ENCODE results near the gene KIF17. TPM values are rescaled to one million over a fixed set of nuclear protein-coding genes. Genes with fewer than 3 reads are reported as not detected.

KIF17 gene
- total RNA-seq, 3 donors from 2014 or later (not counting 1 experiment from before 2014, with no cell fraction given), result not detected

DNA sequence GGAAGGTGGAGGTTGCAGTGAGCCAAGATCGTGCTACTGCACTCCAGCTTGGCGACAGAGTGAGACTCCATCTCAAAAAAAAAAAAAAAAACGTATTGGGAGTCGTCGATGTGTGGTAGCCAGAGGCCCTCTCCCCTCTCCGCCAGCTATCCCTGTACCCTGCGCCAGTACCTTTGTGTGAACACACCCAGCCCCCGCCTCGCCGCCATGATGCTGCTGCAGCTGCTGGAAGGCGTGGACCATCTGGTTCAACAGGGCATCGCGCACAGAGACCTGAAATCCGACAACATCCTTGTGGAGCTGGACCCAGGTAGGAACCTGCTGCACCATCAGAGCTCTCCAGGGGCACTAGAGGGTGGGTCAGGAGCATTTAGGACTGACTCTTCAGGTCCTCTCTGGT is 72.4 kb downstream of the KIF17 start:
- no peaks in the 10 kb centered on the region for H3K4me1 ChIP-seq (ENCODE audit: control insufficient read depth, insufficient read depth, low read length)
- Mint-ChIP-seq H3K4me1 (peaks cover under 1 to 7% of the 10 kb centered on the region in 2 donors), H3K4me3 (no peak overlapping the region), H3K27ac (no peak overlapping the region), H3K9me3 (no peaks in the 10 kb centered on the region), H3K27me3 (ENCODE audit: low read depth in 2 of 2) (no peaks in the 10 kb centered on the region), H3K36me3 (peaks cover 12% of the 10 kb centered on the region)
- H3K27ac ChIP-seq (ENCODE audit: low read length), result no peak overlapping the region
- TF ChIP-seq, protein P1, sequence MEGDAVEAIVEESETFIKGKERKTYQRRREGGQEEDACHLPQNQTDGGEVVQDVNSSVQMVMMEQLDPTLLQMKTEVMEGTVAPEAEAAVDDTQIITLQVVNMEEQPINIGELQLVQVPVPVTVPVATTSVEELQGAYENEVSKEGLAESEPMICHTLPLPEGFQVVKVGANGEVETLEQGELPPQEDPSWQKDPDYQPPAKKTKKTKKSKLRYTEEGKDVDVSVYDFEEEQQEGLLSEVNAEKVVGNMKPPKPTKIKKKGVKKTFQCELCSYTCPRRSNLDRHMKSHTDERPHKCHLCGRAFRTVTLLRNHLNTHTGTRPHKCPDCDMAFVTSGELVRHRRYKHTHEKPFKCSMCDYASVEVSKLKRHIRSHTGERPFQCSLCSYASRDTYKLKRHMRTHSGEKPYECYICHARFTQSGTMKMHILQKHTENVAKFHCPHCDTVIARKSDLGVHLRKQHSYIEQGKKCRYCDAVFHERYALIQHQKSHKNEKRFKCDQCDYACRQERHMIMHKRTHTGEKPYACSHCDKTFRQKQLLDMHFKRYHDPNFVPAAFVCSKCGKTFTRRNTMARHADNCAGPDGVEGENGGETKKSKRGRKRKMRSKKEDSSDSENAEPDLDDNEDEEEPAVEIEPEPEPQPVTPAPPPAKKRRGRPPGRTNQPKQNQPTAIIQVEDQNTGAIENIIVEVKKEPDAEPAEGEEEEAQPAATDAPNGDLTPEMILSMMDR (IDR thresholded peaks at IDR 0.05), result no peak
- peaks cover 38% of the 10 kb centered on the region for H3K36me3 ChIP-seq (ENCODE audit: control insufficient read depth, insufficient read depth, low read length)
- intact Hi-C loops (cut with micrococcal nuclease), result no loop called here
- DNase-seq (no peak), ATAC-seq (no peak)
- no peaks in the 10 kb centered on the region for H3K27me3 ChIP-seq (ENCODE audit: control insufficient read depth, insufficient read depth, low read length)
- H3K4me3 ChIP-seq (ENCODE audit: low read length), result no peak overlapping the region
- 90% methylated on average over 14 of the region's 14 CpGs for WGBS (ENCODE audit: insufficient coverage)
- H3K9me3 ChIP-seq (ENCODE audit: control insufficient read depth, insufficient read depth, low read length), result no peaks in the 10 kb centered on the region

DNA sequence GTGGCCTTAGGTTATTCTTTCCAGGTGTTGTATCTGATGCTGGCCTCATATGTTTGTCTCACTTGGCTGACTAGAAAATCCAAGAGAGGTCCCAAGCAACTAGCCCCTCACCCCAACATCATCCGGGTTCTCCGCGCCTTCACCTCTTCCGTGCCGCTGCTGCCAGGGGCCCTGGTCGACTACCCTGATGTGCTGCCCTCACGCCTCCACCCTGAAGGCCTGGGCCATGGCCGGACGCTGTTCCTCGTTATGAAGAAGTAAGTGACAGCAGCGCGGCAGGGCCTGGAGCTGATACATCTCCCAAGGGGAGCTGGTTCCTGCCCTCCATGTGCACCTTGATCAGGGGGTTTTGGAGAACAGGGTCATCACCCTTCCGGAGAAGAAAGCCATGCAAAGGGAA is 73.4 kb downstream of the KIF17 start:
- Histone ChIP-seq H3K27ac (ENCODE audit: low read length) (no peak overlapping the region), H3K9me3 (ENCODE audit: control insufficient read depth, insufficient read depth, low read length) (no peaks in the 10 kb centered on the region), H3K36me3 (ENCODE audit: control insufficient read depth, insufficient read depth, low read length) (peaks cover 36% of the 10 kb centered on the region), H3K27me3 (ENCODE audit: control insufficient read depth, insufficient read depth, low read length) (no peaks in the 10 kb centered on the region), H3K4me3 (ENCODE audit: low read length) (no peak overlapping the region), H3K4me1 (ENCODE audit: control insufficient read depth, insufficient read depth, low read length) (no peaks in the 10 kb centered on the region)
- H3K4me3 Mint-ChIP-seq, result no peak overlapping the region
- intact Hi-C loops (cut with micrococcal nuclease), result no loop called here
- H3K4me1 Mint-ChIP-seq, result peaks cover 6 to 7% of the 10 kb centered on the region in 2 donors
- no peak overlapping the region for H3K27ac Mint-ChIP-seq
- TF ChIP-seq, protein P1 (IDR thresholded peaks at IDR 0.05), result no peak
- H3K36me3 Mint-ChIP-seq, result peaks cover 2% of the 10 kb centered on the region
- WGBS (ENCODE audit: insufficient coverage), result 94% methylated on average over 13 of the region's 13 CpGs
- DNase-seq, result no peak
- ATAC-seq, result no peak
- no peaks in the 10 kb centered on the region for H3K9me3 Mint-ChIP-seq
- no peaks in the 10 kb centered on the region for H3K27me3 Mint-ChIP-seq (ENCODE audit: low read depth in 2 of 2)

DNA sequence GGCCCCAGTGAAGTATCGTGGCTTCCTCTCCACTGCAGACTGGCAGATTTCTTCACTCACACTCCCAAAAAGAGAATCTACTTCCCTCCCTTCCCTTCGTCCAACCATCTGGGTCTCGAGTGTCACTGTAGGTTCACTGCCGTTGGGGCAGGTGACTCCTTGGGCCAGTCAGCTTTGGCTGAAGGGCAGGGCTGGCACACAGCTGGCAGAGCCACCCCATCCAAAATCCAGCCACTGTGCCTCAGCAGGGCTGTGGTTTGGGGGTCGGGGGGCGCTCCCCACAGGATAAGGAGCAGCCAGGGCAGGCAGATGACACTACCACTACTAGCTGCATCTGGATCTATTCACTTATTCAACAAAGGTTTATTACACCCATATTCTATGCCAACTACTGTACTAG is 74.7 kb downstream of the KIF17 start:
- DNase-seq, result no peak
- TF ChIP-seq, protein P1 (IDR thresholded peaks at IDR 0.05), result no peak
- Histone ChIP-seq H3K27me3 (ENCODE audit: control insufficient read depth, insufficient read depth, low read length) (no peaks in the 10 kb centered on the region), H3K4me1 (ENCODE audit: control insufficient read depth, insufficient read depth, low read length) (no peaks in the 10 kb centered on the region), H3K4me3 (ENCODE audit: low read length) (no peak overlapping the region), H3K27ac (ENCODE audit: low read length) (no peak overlapping the region), H3K9me3 (ENCODE audit: control insufficient read depth, insufficient read depth, low read length) (no peaks in the 10 kb centered on the region), H3K36me3 (ENCODE audit: control insufficient read depth, insufficient read depth, low read length) (peaks cover 31% of the 10 kb centered on the region)
- Mint-ChIP-seq H3K27me3 (ENCODE audit: low read depth in 2 of 2) (no peaks in the 10 kb centered on the region), H3K4me3 (no peak overlapping the region), H3K9me3 (no peaks in the 10 kb centered on the region), H3K4me1 (peaks cover 6 to 7% of the 10 kb centered on the region in 2 donors), H3K36me3 (no peaks in the 10 kb centered on the region), H3K27ac (no peak overlapping the region)
- ATAC-seq, result no peak
- intact Hi-C loops (cut with micrococcal nuclease), result no loop called here
- WGBS (ENCODE audit: insufficient coverage), result 73% methylated on average over 6 of the region's 6 CpGs

DNA sequence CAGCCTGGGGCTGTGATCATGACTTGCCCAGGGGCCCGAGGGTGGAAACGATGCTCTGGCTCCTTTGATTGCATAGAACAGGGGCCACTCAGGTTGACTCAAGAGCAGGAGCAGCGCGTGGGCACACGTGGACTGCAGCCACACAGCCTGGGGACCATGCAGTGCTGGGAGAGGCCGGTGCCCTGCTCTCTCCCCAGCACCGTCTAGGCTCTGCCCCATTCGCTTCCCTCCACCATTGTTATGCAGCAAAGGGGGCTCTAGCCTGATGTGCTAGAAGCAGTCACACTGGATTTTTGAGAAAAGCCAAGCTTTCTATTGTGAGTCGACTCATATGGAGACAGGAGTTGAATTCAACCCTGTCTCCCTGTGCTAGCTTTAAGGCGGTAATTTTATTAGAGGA is 75.8 kb downstream of the KIF17 start:
- TF ChIP-seq, protein P1 (IDR thresholded peaks at IDR 0.05), result no peak
- Histone ChIP-seq H3K36me3 (ENCODE audit: control insufficient read depth, insufficient read depth, low read length) (peaks cover 32% of the 10 kb centered on the region), H3K4me1 (ENCODE audit: control insufficient read depth, insufficient read depth, low read length) (no peaks in the 10 kb centered on the region), H3K9me3 (ENCODE audit: control insufficient read depth, insufficient read depth, low read length) (no peaks in the 10 kb centered on the region), H3K27me3 (ENCODE audit: control insufficient read depth, insufficient read depth, low read length) (no peaks in the 10 kb centered on the region), H3K27ac (ENCODE audit: low read length) (no peak overlapping the region), H3K4me3 (ENCODE audit: low read length) (no peak overlapping the region)
- intact Hi-C loops (cut with micrococcal nuclease), result loop anchor here (2.0 kb wide), 1 partner anchor 67 kb away; no protein-coding TSS in a partner anchor
- H3K27me3 Mint-ChIP-seq (ENCODE audit: low read depth in 2 of 2), result no peaks in the 10 kb centered on the region
- no peaks in the 10 kb centered on the region for H3K9me3 Mint-ChIP-seq
- no peak overlapping the region for H3K27ac Mint-ChIP-seq
- no peaks in the 10 kb centered on the region for H3K36me3 Mint-ChIP-seq
- H3K4me1 Mint-ChIP-seq, result peaks cover 6 to 7% of the 10 kb centered on the region in 2 donors
- H3K4me3 Mint-ChIP-seq, result no peak overlapping the region
- 86% methylated on average over 10 of the region's 10 CpGs for WGBS (ENCODE audit: insufficient coverage)
- no peak for ATAC-seq
- DNase-seq, result no peak

Data from natural killer cell (primary cell).